Parathyroid adenoma (tissue), 2 donors: ENCODE measurements around the gene ALCAM.

ENCODE experiments used
- H2AFZ ChIP-seq: fragments of 300-600 bp; sonication (generic); one replicate; pipeline ENCODE4 v1.7.0; 2017; ENCODE audit warnings: antibody characterized with exemption, mild to moderate bottlenecking
- H3K27ac ChIP-seq: fragments of 300-600 bp; sonication (generic); one replicate; pipeline ENCODE4 v1.7.0; 2017
- H3K27me3 ChIP-seq: fragments of 300-600 bp; sonication (generic); one replicate; pipeline ENCODE4 v1.7.0; 2017; ENCODE audit warnings: low read length; ENCODE audit not compliant: control insufficient read depth, insufficient read depth
- H3K36me3 ChIP-seq: fragments of 300-600 bp; sonication (generic); one replicate; pipeline ENCODE4 v1.7.0; 2017; ENCODE audit warnings: low read length; ENCODE audit not compliant: control insufficient read depth, insufficient read depth
- H3K4me1 ChIP-seq: fragments of 300-600 bp; sonication (generic); one replicate; pipeline ENCODE4 v1.7.0; 2017; ENCODE audit warnings: control low read depth
- H3K4me2 ChIP-seq: fragments of 300-600 bp; sonication (generic); one replicate; pipeline ENCODE4 v1.7.0; 2017; ENCODE audit warnings: low read length
- H3K4me3 ChIP-seq: fragments of 300-600 bp; sonication (generic); one replicate; pipeline ENCODE4 v1.7.0; 2017; ENCODE audit warnings: low read depth, low read length
- H3K79me2 ChIP-seq: fragments of 300-600 bp; sonication (generic); one replicate; pipeline ENCODE4 v1.7.0; 2017; ENCODE audit warnings: control low read depth
- H3K9ac ChIP-seq: fragments of 300-600 bp; sonication (generic); one replicate; pipeline ENCODE4 v1.7.0; 2017; ENCODE audit warnings: mild to moderate bottlenecking
- H3K9me3 ChIP-seq: fragments of 300-600 bp; sonication (generic); one replicate; pipeline ENCODE4 v1.7.0; 2017; ENCODE audit warnings: low read length; ENCODE audit not compliant: control insufficient read depth
- TF ChIP-seq, protein P1 (sequence below): fragments of 300-600 bp; sonication (generic); IDR thresholded peaks from one replicate; pipeline ENCODE4 v1.7.0; 2017; ENCODE audit warnings: antibody characterized with exemption, mild to moderate bottlenecking
- donor health status: primary hyperparathyroidism.

Gene ALCAM

DNA sequence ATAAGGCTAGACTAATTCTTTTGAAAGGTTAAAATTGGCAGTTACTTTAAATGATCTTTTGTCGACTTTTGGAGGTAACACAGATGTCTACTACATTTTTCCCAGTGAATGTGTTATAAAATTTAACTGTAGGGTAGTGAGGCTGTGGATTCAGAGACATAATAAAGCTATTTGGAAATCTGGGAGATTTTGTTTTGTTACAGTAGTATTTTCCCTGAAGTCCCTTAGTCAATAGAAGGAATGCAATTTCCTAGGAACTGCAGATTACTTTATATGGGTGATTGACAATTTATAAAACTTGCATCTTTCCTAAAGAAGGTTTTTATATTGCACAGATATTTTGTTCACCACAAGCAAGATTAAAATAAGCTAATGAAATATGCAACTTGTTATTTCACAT lies 96.9 kb downstream of the ALCAM start:
- Histone ChIP-seq H3K4me1 (peaks cover 20% of the 10 kb centered on the region), H3K36me3 (no peaks in the 10 kb centered on the region), H2AFZ (no peak overlapping the region), H3K4me3 (no peak overlapping the region), H3K27ac (no peak overlapping the region), H3K27me3 (no peaks in the 10 kb centered on the region), H3K79me2 (peaks cover 32% of the 10 kb centered on the region), H3K9ac (no peak overlapping the region), H3K4me2 (no peak overlapping the region), H3K9me3 (no peaks in the 10 kb centered on the region)
- TF ChIP-seq, protein P1, sequence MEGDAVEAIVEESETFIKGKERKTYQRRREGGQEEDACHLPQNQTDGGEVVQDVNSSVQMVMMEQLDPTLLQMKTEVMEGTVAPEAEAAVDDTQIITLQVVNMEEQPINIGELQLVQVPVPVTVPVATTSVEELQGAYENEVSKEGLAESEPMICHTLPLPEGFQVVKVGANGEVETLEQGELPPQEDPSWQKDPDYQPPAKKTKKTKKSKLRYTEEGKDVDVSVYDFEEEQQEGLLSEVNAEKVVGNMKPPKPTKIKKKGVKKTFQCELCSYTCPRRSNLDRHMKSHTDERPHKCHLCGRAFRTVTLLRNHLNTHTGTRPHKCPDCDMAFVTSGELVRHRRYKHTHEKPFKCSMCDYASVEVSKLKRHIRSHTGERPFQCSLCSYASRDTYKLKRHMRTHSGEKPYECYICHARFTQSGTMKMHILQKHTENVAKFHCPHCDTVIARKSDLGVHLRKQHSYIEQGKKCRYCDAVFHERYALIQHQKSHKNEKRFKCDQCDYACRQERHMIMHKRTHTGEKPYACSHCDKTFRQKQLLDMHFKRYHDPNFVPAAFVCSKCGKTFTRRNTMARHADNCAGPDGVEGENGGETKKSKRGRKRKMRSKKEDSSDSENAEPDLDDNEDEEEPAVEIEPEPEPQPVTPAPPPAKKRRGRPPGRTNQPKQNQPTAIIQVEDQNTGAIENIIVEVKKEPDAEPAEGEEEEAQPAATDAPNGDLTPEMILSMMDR: no peak

DNA sequence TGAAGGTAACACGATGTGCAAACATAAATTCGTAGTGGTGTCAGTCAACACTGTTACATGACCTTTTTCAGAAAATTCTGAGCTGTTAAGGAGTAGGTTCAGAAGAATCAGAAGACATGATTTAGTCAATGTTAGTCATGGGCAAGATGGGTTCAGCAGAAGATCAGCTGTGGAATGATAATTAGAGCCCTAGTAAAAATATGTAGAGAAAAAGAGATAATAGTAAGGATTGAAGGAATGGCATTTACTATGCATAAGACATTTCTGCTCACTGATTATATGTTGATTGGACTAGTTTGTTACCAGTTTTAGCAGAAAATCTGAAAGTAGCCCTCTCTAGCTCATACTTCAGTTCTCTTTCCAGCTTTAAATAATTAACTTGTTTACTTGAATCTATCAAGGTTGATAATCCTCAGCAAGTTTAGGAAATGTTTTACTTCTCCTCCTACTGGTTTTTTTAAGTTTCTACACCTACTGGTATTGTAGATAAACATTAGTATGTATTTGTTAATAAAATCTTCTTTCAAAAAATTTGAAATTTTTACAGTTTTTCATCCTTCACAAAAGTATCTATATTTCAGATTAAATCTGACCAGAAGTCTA lies 98.6 kb downstream of the ALCAM start:
- TF ChIP-seq, protein P1: no peak
- Histone ChIP-seq H3K4me1 (peaks cover 11% of the 10 kb centered on the region), H3K27ac (peak overlapping the region; percentile 10), H3K4me2 (no peak overlapping the region), H3K9ac (no peak overlapping the region), H3K79me2 (peaks cover 30% of the 10 kb centered on the region), H3K4me3 (no peak overlapping the region), H3K27me3 (no peaks in the 10 kb centered on the region), H2AFZ (no peak overlapping the region), H3K36me3 (no peaks in the 10 kb centered on the region), H3K9me3 (no peaks in the 10 kb centered on the region)

DNA sequence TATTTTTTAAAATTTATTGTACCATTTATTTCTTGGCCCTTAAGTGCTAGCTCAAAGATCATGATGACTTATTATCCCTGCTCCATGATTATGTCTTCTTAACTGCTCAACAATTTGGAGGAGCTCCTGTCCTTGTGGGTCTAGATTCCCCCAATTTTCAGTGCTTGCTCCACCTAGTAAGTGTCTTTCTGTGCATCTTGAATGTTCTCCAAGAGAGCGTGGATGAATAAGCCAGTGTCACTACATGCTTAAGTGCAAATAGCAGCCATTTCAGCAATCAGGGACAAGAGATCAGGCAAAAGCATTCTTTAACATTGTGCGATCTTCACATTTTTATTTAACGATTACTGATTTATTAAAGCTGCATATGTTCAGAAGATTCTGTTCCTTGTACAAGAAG lies 99.4 kb downstream of the ALCAM start:
- Histone ChIP-seq H3K4me1 (peaks cover 11% of the 10 kb centered on the region), H3K4me3 (no peak overlapping the region), H3K4me2 (peak overlapping the region; percentile 45), H3K27ac (peak overlapping the region; percentile 40), H2AFZ (no peak overlapping the region), H3K36me3 (no peaks in the 10 kb centered on the region), H3K9me3 (no peaks in the 10 kb centered on the region), H3K27me3 (no peaks in the 10 kb centered on the region), H3K9ac (no peak overlapping the region), H3K79me2 (peaks cover 30% of the 10 kb centered on the region)
- TF ChIP-seq, protein P1: no peak

DNA sequence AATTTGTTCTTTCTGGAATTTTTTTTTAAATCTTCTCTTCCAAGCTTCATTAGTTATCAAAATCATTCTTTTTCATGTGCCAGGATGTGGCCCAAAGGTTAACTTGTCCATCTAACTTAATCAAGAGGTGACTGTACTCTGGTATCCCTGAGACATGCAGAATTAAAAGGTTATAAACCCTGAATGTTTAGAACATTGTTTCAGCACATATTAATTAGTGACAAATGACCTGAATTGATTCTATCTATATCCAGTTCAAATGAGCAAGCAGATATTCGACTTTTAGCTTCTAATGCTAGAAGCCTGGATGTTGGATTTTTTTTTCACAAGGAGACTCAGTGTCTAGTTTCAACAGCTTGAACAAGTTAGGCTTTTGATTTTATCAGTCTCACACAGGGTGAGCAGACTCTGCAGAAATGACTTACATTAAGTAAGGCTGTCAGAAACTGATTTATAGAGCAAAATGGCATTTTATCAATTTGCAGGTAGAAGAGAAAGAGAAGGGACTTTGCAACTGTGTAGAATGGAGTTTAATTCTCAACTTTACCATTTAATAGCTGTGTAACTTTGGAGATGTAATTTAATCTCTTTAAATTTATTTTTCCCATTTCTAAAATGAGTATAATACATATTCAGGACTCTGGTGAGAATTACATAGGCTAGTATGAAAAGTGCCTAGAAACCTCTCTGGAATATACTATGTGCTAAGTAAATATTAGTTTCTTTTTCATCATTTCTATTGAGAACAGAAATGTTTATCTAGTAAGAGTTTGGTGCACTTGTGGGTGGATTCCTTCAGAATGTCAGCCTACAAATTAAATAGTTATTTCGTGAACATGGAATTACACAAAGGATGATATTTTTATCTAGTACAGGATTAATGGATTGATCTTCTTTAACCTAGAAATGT lies 100.0 kb downstream of the ALCAM start:
- Histone ChIP-seq H3K4me1 (peaks cover 11% of the 10 kb centered on the region), H3K9ac (no peak overlapping the region), H3K79me2 (peaks cover 32% of the 10 kb centered on the region), H3K27me3 (no peaks in the 10 kb centered on the region), H3K36me3 (no peaks in the 10 kb centered on the region), H3K4me2 (peak overlapping the region; percentile 45), H3K4me3 (no peak overlapping the region), H3K27ac (peak overlapping the region; percentile 40), H3K9me3 (no peaks in the 10 kb centered on the region), H2AFZ (no peak overlapping the region)
- TF ChIP-seq, protein P1: no peak
